Mesenteric fat pad (tissue), 1 donor: ENCODE results near the gene PJA1. TPM values are rescaled to one million over a fixed set of nuclear protein-coding genes. Genes with fewer than 3 reads are reported as not detected.

Experiments
- DNase-seq: peaks from one replicate; pipeline ENCODE4 v3.0.0-alpha.2; 2020; ENCODE audit warnings: low spot score
- total RNA-seq: library from RNA; stranded (reverse); fragmentation: NEBNext Ultra II Directional; extraction: Animal tissue kit (Norgen Biotek cat#: 25700); gene quantifications from one replicate; pipeline ENCODE4 v1.2.1, GENCODE V29; 2021
- donor health status: DM: yes; HTN: yes; CAD: no.

PJA1 gene
- total RNA-seq, 1 donor from 2014 or later = 57.6 TPM

- no peak for DNase-seq
These were observed 47.3 kb downstream of the PJA1 start for GRCh38 chrX:69117876-69118526.

- no peak for DNase-seq
These were observed 49.2 kb downstream of the PJA1 start for GRCh38 chrX:69116077-69116476.

GRCh38 chrX:69113723-69114122 lies 51.5 kb downstream of the PJA1 start:
- no peak for DNase-seq
